Right atrium auricular region (tissue), 2 donors: ENCODE results near the gene DRC1. TPM values are rescaled to one million over a fixed set of nuclear protein-coding genes. Genes with fewer than 3 reads are reported as not detected.

ENCODE experiments used
- DNase-seq: peaks from one replicate; pipeline ENCODE4 v3.0.0-alpha.2; 2019; ENCODE audit warnings: low spot score
- H3K27ac ChIP-seq, 2 donors: fragments of 200-600 bp; sonication (generic); 1 replicate in 1 of 2; 2 replicates in 1 of 2; pipeline ENCODE4 v1.5.1; 2016 to 2019
- H3K27me3 ChIP-seq, 2 donors: fragments of 200-600 bp; sonication (generic); one replicate each; pipeline versions ENCODE4 v1.5.1 to v1.6.0; 2017 to 2019
- H3K36me3 ChIP-seq: fragments of 200-600 bp; sonication (generic); one replicate; pipeline ENCODE4 v1.5.1; 2016
- H3K4me1 ChIP-seq, 2 donors: fragments of 200-600 bp; sonication (generic); one replicate each; pipeline versions ENCODE4 v1.5.1 to v1.6.0; 2017 to 2019
- H3K4me3 ChIP-seq, 2 donors: fragments of 200-600 bp; sonication (generic); 1 replicate in 1 of 2; 2 replicates in 1 of 2; pipeline ENCODE4 v1.5.1; 2017 to 2019; ENCODE audit warnings: mild to moderate bottlenecking in 1 of 2, moderate library complexity in 1 of 2
- H3K9me3 ChIP-seq, 2 donors: fragments of 200-600 bp; sonication (generic); one replicate each; pipeline ENCODE4 v1.5.1; 2019
- CTCF ChIP-seq, 2 donors: fragments of 200-600 bp; sonication (generic); IDR thresholded peaks; one replicate each; pipeline ENCODE4 v1.5.1; 2019; ENCODE audit warnings: antibody characterized with exemption in 2 of 2
- total RNA-seq, 2 donors: library from RNA; depleted of rRNA; stranded (reverse); fragments of >200 nt; gene quantifications; one replicate each; pipeline ENCODE4 v1.1.0, GENCODE V29; 2016

The DRC1 gene
- total RNA-seq, 2 donors from 2014 or later = not detected

GRCh38 chr2:26503231-26503880, 101.6 kb downstream of the DRC1 start:
- TF ChIP-seq CTCF (IDR thresholded peaks at IDR 0.05) = peak; percentile 89 to 94
- no peaks in the 10 kb centered on the region for H3K27me3 ChIP-seq
- H3K4me1 ChIP-seq = peaks cover 0 to 12% of the 10 kb centered on the region in 2 donors
- DNase-seq = peak; percentile 62
- H3K4me3 ChIP-seq = peak overlapping the region; percentile 30 to 49
- H3K9me3 ChIP-seq = no peaks in the 10 kb centered on the region
- no peaks in the 10 kb centered on the region for H3K36me3 ChIP-seq
- no peak overlapping the region for H3K27ac ChIP-seq

GRCh38 chr2:26504002-26504401, 102.3 kb downstream of the DRC1 start:
- TF ChIP-seq CTCF (IDR thresholded peaks at IDR 0.05) = no peak

GRCh38 chr2:26506279-26506678, 104.6 kb downstream of the DRC1 start:
- H3K27ac ChIP-seq = no peak overlapping the region
- H3K27me3 ChIP-seq = no peaks in the 10 kb centered on the region
- H3K4me1 ChIP-seq = peaks cover 0 to 12% of the 10 kb centered on the region in 2 donors
- no peak overlapping the region for H3K4me3 ChIP-seq
- no peaks in the 10 kb centered on the region for H3K36me3 ChIP-seq
- no peaks in the 10 kb centered on the region for H3K9me3 ChIP-seq
- no peak for TF ChIP-seq CTCF (IDR thresholded peaks at IDR 0.05)
- DNase-seq = no peak

More at GRCh38 chr2:26504002-26504401, 102.3 kb downstream of the DRC1 start:
- peaks cover 0 to 12% of the 10 kb centered on the region in 2 donors for H3K4me1 ChIP-seq
- no peaks in the 10 kb centered on the region for H3K36me3 ChIP-seq
- peak overlapping the region; percentile 30 to 49 for H3K4me3 ChIP-seq
- H3K27ac ChIP-seq = no peak overlapping the region
- H3K27me3 ChIP-seq = no peaks in the 10 kb centered on the region
- no peak for DNase-seq
- no peaks in the 10 kb centered on the region for H3K9me3 ChIP-seq

Other genes starting within 250 kb of the DRC1 start
- 10 to 100 TPM in 1 of 2 donors, 1 to 10 TPM in 1; 3.0 to 48.4 TPM for gene GAREM2, start 228.8 kb upstream of the DRC1 start, total RNA-seq
- 100 to 1,000 TPM; 333 to 364 TPM for gene HADHA, start 157.3 kb upstream of the DRC1 start, total RNA-seq
- 100 to 1,000 TPM; 756 to 770 TPM for gene HADHB, start 157.0 kb upstream of the DRC1 start, total RNA-seq
- 10 to 100 TPM in 1 of 2 donors, 1 to 10 TPM in 1; 7.6 to 11.6 TPM for gene SELENOI, start 55.8 kb upstream of the DRC1 start, total RNA-seq
- gene ADGRF3, start 55.1 kb upstream of the DRC1 start, total RNA-seq = not detected
- gene OTOF, start 76.2 kb downstream of the DRC1 start, total RNA-seq = under 1 TPM; 0.08 to 0.33 TPM
- not detected for gene CIB4, start 239.4 kb downstream of the DRC1 start, total RNA-seq